HepG2 (cell line): ENCODE data around the gene ATG5. TPM values are rescaled to one million over a fixed set of nuclear protein-coding genes. Genes with fewer than 3 reads are reported as not detected.

Source experiments
- ARID4A ChIP-seq: sonication (generic); formaldehyde crosslinking; IDR thresholded peaks from 2 replicates; pipeline ENCODE4 v1.5.0; 2020; ENCODE audit warnings: mild to moderate bottlenecking, missing genetic modification reagents, borderline replicate concordance
- BORCS8-MEF2B ChIP-seq: sonication (generic); formaldehyde crosslinking; IDR thresholded peaks from 2 replicates; pipeline ENCODE4 v1.8.0; 2022; ENCODE audit warnings: mild to moderate bottlenecking, missing genetic modification reagents
- EZH2 ChIP-seq: conservative IDR thresholded peaks from 2 replicates; pipeline ENCODE4 v1.6.1; 2012; ENCODE audit warnings: mild to moderate bottlenecking, low read depth, low read length, moderate library complexity
- PRDM10 ChIP-seq: sonication (generic); formaldehyde crosslinking; IDR thresholded peaks from 2 replicates; pipeline ENCODE4 v1.4.0; 2020; ENCODE audit warnings: low read depth, missing genetic modification reagents
- REST ChIP-seq, 2 experiments: IDR thresholded peaks; 2 replicates each; pipeline ENCODE4 v1.6.1; 2011 to 2012; ENCODE audit warnings: low read length in 2 of 2, borderline replicate concordance in 1 of 2, low read depth in 1 of 2, mild to moderate bottlenecking in 1 of 2, moderate library complexity in 1 of 2
- RXRA ChIP-seq: sonication (generic); formaldehyde crosslinking; IDR thresholded peaks from 2 replicates; pipeline ENCODE4 v1.5.1; 2020; ENCODE audit warnings: missing genetic modification reagents
- STAG1 ChIP-seq: sonication (generic); formaldehyde crosslinking; IDR thresholded peaks from 2 replicates; pipeline ENCODE4 v1.4.0; 2020; ENCODE audit warnings: missing genetic modification reagents
- TBX2 ChIP-seq: sonication (generic); formaldehyde crosslinking; IDR thresholded peaks from 2 replicates; pipeline ENCODE4 v1.5.0; 2020; ENCODE audit warnings: missing genetic modification reagents, mild to moderate bottlenecking, borderline replicate concordance
- XRCC5 ChIP-seq: fragments of 200-400 bp; formaldehyde crosslinking; optimal IDR thresholded peaks from 2 replicates; pipeline ENCODE3; 2017; ENCODE audit warnings: mild to moderate bottlenecking, low read length
- ZBTB14 ChIP-seq: sonication (generic); formaldehyde crosslinking; IDR thresholded peaks from 2 replicates; pipeline ENCODE4 v1.4.0; 2020; ENCODE audit warnings: missing genetic modification reagents
- ZEB1 ChIP-seq: IDR thresholded peaks from 2 replicates; pipeline ENCODE4 v1.6.1; 2012; ENCODE audit warnings: mild to moderate bottlenecking, low read depth, inconsistent platforms; ENCODE audit not compliant: insufficient replicate concordance
- ZFX ChIP-seq: sonication (generic); formaldehyde crosslinking; IDR thresholded peaks from 2 replicates; pipeline ENCODE4 v1.4.0; 2020; ENCODE audit warnings: mild to moderate bottlenecking, low read depth, missing genetic modification reagents, moderate library complexity
- ZNF292 ChIP-seq: sonication (generic); formaldehyde crosslinking; IDR thresholded peaks from 2 replicates; pipeline ENCODE4 v1.8.1; 2022; ENCODE audit warnings: mild to moderate bottlenecking, low read depth, missing genetic modification reagents, borderline replicate concordance
- ZNF33B ChIP-seq: sonication (generic); formaldehyde crosslinking; IDR thresholded peaks from 2 replicates; pipeline ENCODE4 v1.5.1; 2020; ENCODE audit warnings: mild to moderate bottlenecking, missing genetic modification reagents
- ZNF451 ChIP-seq: sonication (generic); formaldehyde crosslinking; IDR thresholded peaks from 2 replicates; pipeline ENCODE4 v1.5.0; 2020; ENCODE audit warnings: mild to moderate bottlenecking, missing genetic modification reagents
- ZNF891 ChIP-seq: sonication (generic); formaldehyde crosslinking; IDR thresholded peaks from 2 replicates; pipeline ENCODE4 v1.5.0; 2020; ENCODE audit warnings: mild to moderate bottlenecking, missing genetic modification reagents
- polyA plus RNA-seq, 8 experiments: library from polyadenylated mRNA; depleted of rRNA in 3 of 8; stranded (reverse) in 7 of 8; unstranded in 1 of 8; fragments of >200 nt; fragmentation: Illumina TruSeq in 4 of 8; extraction: Trizol in 4 of 8; gene quantifications; 2 replicates each; pipeline versions ENCODE4 v1.2.1 to v1.2.3, GENCODE V29; 2011 to 2016; ENCODE audit warnings: low read depth in 4 of 8, missing spikeins in 1 of 8, mixed read lengths in 1 of 8; ENCODE audit not compliant: insufficient read depth in 1 of 8
- total RNA-seq, 5 experiments: library from RNA; depleted of rRNA; stranded (reverse); fragments of >200 nt; fragmentation: Illumina TruSeq; extraction: Trizol; gene quantifications; 2 replicates each; pipeline ENCODE4 v1.2.3, GENCODE V29; 2016; ENCODE audit warnings: low read depth in 1 of 5

ATG5 gene
- total and polyA plus RNA-seq, 2 of the 13 experiments (the other 11 are each of a cell fraction or from before 2014, with no cell fraction given) = 21.3 to 48.0 TPM

- TF ChIP-seq TBX2 (CRISPR knock-in tag) = 0 out of 2 replicates have a peak, but pooled peaks have one; percentile 34
- TF ChIP-seq ZFX (CRISPR knock-in tag) = peak; percentile 15; the same call in 1 of the 2 replicates
- TF ChIP-seq EZH2 = 0 out of 2 replicates have a peak, but pooled peaks have one; percentile 11
- 0 out of 2 replicates have a peak, but pooled peaks have one; percentile 37 for TF ChIP-seq ARID4A (CRISPR knock-in tag)
- TF ChIP-seq ZEB1 = peak; percentile 98
- no peak for TF ChIP-seq PRDM10 (CRISPR knock-in tag)
- no peak for TF ChIP-seq REST (IDR thresholded peaks at IDR 0.05; ENCODE audit: borderline replicate concordance in 1 of 2, low read depth in 1 of 2, low read length in 2 of 2)
- peak; percentile 68 for TF ChIP-seq XRCC5
- 0 out of 2 replicates have a peak, but pooled peaks have one; percentile 29 for TF ChIP-seq ZNF451 (CRISPR knock-in tag)
- peak; percentile 49 for TF ChIP-seq STAG1 (CRISPR knock-in tag)
- TF ChIP-seq ZNF33B (CRISPR knock-in tag) = no peak
- 0 out of 2 replicates have a peak, but pooled peaks have one; percentile 21 for TF ChIP-seq BORCS8-MEF2B
- TF ChIP-seq ZNF292 (CRISPR knock-in tag) = no peak
- TF ChIP-seq RXRA (CRISPR knock-in tag) = peak; percentile 19; the same call in 1 of the 2 replicates
- TF ChIP-seq ZBTB14 = peak; percentile 63
- 0 out of 2 replicates have a peak, but pooled peaks have one; percentile 10 for TF ChIP-seq ZNF891 (CRISPR knock-in tag)
These were observed 34.9 kb upstream of the ATG5 start, which contains the start of gene CRYBG1 (continued) for GRCh38 chr6:106360410-106360988.
